Activated T-cell treated with anti-CD3 and anti-CD28 coated beads, Interleukin-2, amount 50 U/mL, for 1 hour (primary cell): ENCODE measurements around the gene MLLT3.

Source experiments
- DNase-seq: peaks from one replicate; pipeline ENCODE4 v3.0.0-alpha.2; 2020

Gene MLLT3

GRCh38 chr9:20472342-20473045, 149.8 kb downstream of the MLLT3 start:
- DNase-seq = no peak

GRCh38 chr9:20466328-20467008, 155.8 kb downstream of the MLLT3 start:
- no peak for DNase-seq

GRCh38 chr9:20464242-20464641, 158.1 kb downstream of the MLLT3 start:
- DNase-seq = no peak

GRCh38 chr9:20463823-20464222, 158.5 kb downstream of the MLLT3 start:
- no peak for DNase-seq

- DNase-seq = no peak
Observed at GRCh38 chr9:20462410-20462809, 159.9 kb downstream of the MLLT3 start.

- DNase-seq = no peak
Observed at GRCh38 chr9:20447291-20447690, 175.0 kb downstream of the MLLT3 start.

GRCh38 chr9:20446248-20446647, 176.1 kb downstream of the MLLT3 start:
- DNase-seq = no peak

GRCh38 chr9:20442461-20443319, 179.6 kb downstream of the MLLT3 start:
- DNase-seq = no peak

- no peak for DNase-seq
Observed at GRCh38 chr9:20441711-20442423, 180.4 kb downstream of the MLLT3 start.

- DNase-seq = no peak
Observed at GRCh38 chr9:20441166-20441565, 181.1 kb downstream of the MLLT3 start.

- no peak for DNase-seq
Observed at GRCh38 chr9:20437476-20437875, 184.8 kb downstream of the MLLT3 start.

GRCh38 chr9:20436476-20437195, 185.7 kb downstream of the MLLT3 start:
- DNase-seq = no peak

- no peak for DNase-seq
Observed at GRCh38 chr9:20428976-20429375, 193.3 kb downstream of the MLLT3 start.

GRCh38 chr9:20427359-20427758, 194.9 kb downstream of the MLLT3 start:
- no peak for DNase-seq

- DNase-seq = no peak
Observed at GRCh38 chr9:20426019-20426418, 196.3 kb downstream of the MLLT3 start.

GRCh38 chr9:20419533-20419932, 202.8 kb downstream of the MLLT3 start:
- no peak for DNase-seq

GRCh38 chr9:20418485-20418884, 203.8 kb downstream of the MLLT3 start:
- DNase-seq = no peak

GRCh38 chr9:20417373-20418080, 204.8 kb downstream of the MLLT3 start:
- no peak for DNase-seq

GRCh38 chr9:20414150-20414549, 208.1 kb downstream of the MLLT3 start:
- DNase-seq = no peak

- DNase-seq = no peak
Observed at GRCh38 chr9:20409321-20410092, 212.8 kb downstream of the MLLT3 start.

GRCh38 chr9:20408513-20408912, 213.8 kb downstream of the MLLT3 start:
- no peak for DNase-seq
